Measurements from ENCODE around the gene TBC1D5. TPM values are rescaled to one million over a fixed set of nuclear protein-coding genes. Genes with fewer than 3 reads are reported as not detected.

Gene TBC1D5
- total and polyA plus RNA-seq, 2 of the 4 experiments (the other 2 are of a cell fraction): 16.4 to 57.0 TPM

DNA sequence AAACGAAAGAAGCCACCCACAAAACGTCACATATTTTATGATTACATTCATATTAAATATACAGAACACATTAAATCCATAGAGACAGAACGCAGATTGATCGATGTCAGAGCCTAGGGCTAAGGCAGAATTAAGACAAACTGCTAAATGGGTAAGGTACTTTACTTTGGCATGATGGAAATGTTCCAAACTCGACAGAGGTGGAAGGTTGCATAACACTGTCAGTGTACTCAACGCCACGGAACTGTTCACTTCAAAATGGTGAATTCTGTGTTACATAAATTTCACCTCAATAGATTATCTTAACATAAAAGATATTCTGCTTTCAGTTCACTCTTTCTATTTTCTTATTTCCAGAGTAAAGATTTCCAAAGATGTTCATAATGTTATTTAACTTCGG is 158.4 kb downstream of the TBC1D5 start:
- no peak overlapping the region for H3K4me2 ChIP-seq (ENCODE audit: low read depth, low read length)
- no peak overlapping the region for H3K23ac ChIP-seq (ENCODE audit: low read depth, low read length)
- POLR2A ChIA-PET (ENCODE audit: unreplicated experiment): no interaction called here
- H3K27ac ChIP-seq (ENCODE audit: insufficient read depth, low read length): no peak overlapping the region
- no peak overlapping the region for H3K4me3 ChIP-seq (ENCODE audit: insufficient read depth, low read depth, low read length)
- H3K9me3 ChIP-seq (ENCODE audit: control insufficient read depth, insufficient read depth, low read length): no peaks in the 10 kb centered on the region
- no peak overlapping the region for H2AK5ac ChIP-seq (ENCODE audit: low read depth, low read length)
- peaks cover 0 to 4% of the 10 kb centered on the region in 2 experiments; a peak in 3 of 4 replicates for H3K79me1 ChIP-seq (ENCODE audit: low read depth in 1 of 2, low read length in 2 of 2)
- no peak overlapping the region for H4K5ac ChIP-seq (ENCODE audit: low read depth, low read length)
- H2AK9ac ChIP-seq (replicated peaks; ENCODE audit: low read depth, low read length, poor library complexity): no peak overlapping the region
- H3K4me1 ChIP-seq (ENCODE audit: control insufficient read depth, insufficient read depth, low read length): no peaks in the 10 kb centered on the region; the same call in 1 of the 2 replicates
- ATAC-seq (ENCODE audit: low read depth) (no peak), DNase-seq (no peak)
- no peak overlapping the region for H3K18ac ChIP-seq (ENCODE audit: low read depth, low read length)
- no CpG with 5 or more reads among the region's 8 CpGs for WGBS, 2 experiments (ENCODE audit: extremely low coverage in 2 of 2, insufficient read length in 1 of 2)
- dilution Hi-C loops (cut with HindIII; ENCODE audit: low sequenced_read_pairs, unreplicated experiment): no loop called here
- H3K4ac ChIP-seq (ENCODE audit: low read depth, low read length): no peak overlapping the region
- H2BK15ac ChIP-seq (ENCODE audit: low read depth, low read length): no peak overlapping the region
- no peak overlapping the region for H3K56ac ChIP-seq (ENCODE audit: extremely low read depth, insufficient read depth, low read length)
- H3K27me3 ChIP-seq (ENCODE audit: control insufficient read depth, insufficient read depth, low read length): no peaks in the 10 kb centered on the region
- H2BK20ac ChIP-seq (ENCODE audit: low read depth, low read length): no peak overlapping the region
- H3K36me3 ChIP-seq (ENCODE audit: control insufficient read depth, insufficient read depth, low read length): no peaks in the 10 kb centered on the region
- H2AFZ ChIP-seq (replicated peaks; ENCODE audit: low read length, poor library complexity): no peak overlapping the region
- TF ChIP-seq SMC3 (IDR thresholded peaks at IDR 0.05; ENCODE audit: low read depth, low read length): no peak
- TF ChIP-seq, protein P1, sequence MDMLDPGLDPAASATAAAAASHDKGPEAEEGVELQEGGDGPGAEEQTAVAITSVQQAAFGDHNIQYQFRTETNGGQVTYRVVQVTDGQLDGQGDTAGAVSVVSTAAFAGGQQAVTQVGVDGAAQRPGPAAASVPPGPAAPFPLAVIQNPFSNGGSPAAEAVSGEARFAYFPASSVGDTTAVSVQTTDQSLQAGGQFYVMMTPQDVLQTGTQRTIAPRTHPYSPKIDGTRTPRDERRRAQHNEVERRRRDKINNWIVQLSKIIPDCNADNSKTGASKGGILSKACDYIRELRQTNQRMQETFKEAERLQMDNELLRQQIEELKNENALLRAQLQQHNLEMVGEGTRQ (IDR thresholded peaks at IDR 0.05; ENCODE audit: low read depth, low read length): no peak
- no peak for TF ChIP-seq RFX5 (IDR thresholded peaks at IDR 0.05; ENCODE audit: low read depth, low read length)
- H3K9ac ChIP-seq (ENCODE audit: low read depth, low read length): no peak overlapping the region
- CTCF ChIA-PET: no interaction called here
- no peaks in the 10 kb centered on the region for H4K20me1 ChIP-seq (ENCODE audit: insufficient read depth, low read length)
- H2BK120ac ChIP-seq (ENCODE audit: low read depth, low read length): no peak overlapping the region
- H4K8ac ChIP-seq (ENCODE audit: low read depth in 2 of 2, low read length in 2 of 2): no peak overlapping the region
- no peak overlapping the region for H4K91ac ChIP-seq (ENCODE audit: insufficient read depth, low read depth, low read length)
- intact Hi-C loops (cut with micrococcal nuclease): no loop called here
- in situ Hi-C loops (cut with MboI; ENCODE audit: low sequenced_read_pairs): no loop called here
- no peak overlapping the region for H3K14ac ChIP-seq (replicated peaks; ENCODE audit: low read depth, low read length)
- no peak overlapping the region for H2BK5ac ChIP-seq (ENCODE audit: low read depth, low read length, poor library complexity, severe bottlenecking)
- no TSS peak for BruUV-seq (replicated peaks)
- no peaks in the 10 kb centered on the region for H3K9me1 ChIP-seq (ENCODE audit: insufficient read depth, low read length)

Measured in IMR-90 (cell line).